CD4-positive, alpha-beta memory T cell (primary cell): ENCODE measurements around the gene PRPF40A. TPM values are rescaled to one million over a fixed set of nuclear protein-coding genes. Genes with fewer than 3 reads are reported as not detected.
A peak's percentile ranks its signal among the peaks of the same experiment; 100 is the strongest.

Source experiments
- CTCF ChIA-PET: fragments of 350-600 bp; sonication (Branson Sonifier 250); formaldehyde crosslinking; loops from one replicate; lab custom pipeline; 2021; ENCODE audit warnings: inconsistent platforms; ENCODE audit not compliant: partially characterized antibody; lab: Charles Lee
- POLR2A ChIA-PET: fragments of 350-600 bp; sonication (Branson Sonifier 250); formaldehyde crosslinking; loops from one replicate; lab custom pipeline; 2021; ENCODE audit not compliant: partially characterized antibody; lab: Charles Lee
- DNase-seq, 5 donors: peaks; one replicate each; pipeline versions ENCODE4 v3.0.0 to v3.0.0-alpha.2; 2020 to 2022; ENCODE audit warnings: mixed read lengths in 1 of 5
- H3K27ac ChIP-seq: one replicate; pipeline ENCODE4 v1.7.0; 2013; ENCODE audit warnings: low read depth, low read length
- H3K27me3 ChIP-seq: 2 replicates; pipeline ENCODE4 v1.7.0; 2013; ENCODE audit warnings: mild to moderate bottlenecking, low read length, moderate library complexity; ENCODE audit not compliant: insufficient read depth
- H3K36me3 ChIP-seq: 2 replicates; pipeline ENCODE4 v1.7.0; 2013; ENCODE audit warnings: mild to moderate bottlenecking, low read length, moderate library complexity; ENCODE audit not compliant: insufficient read depth
- H3K4me1 ChIP-seq: 2 replicates; pipeline ENCODE4 v1.7.0; 2013; ENCODE audit warnings: mild to moderate bottlenecking, low read length, moderate library complexity; ENCODE audit not compliant: insufficient read depth
- H3K4me3 ChIP-seq, 2 donors: one replicate each; pipeline ENCODE4 v1.7.0; 2013; ENCODE audit warnings: low read length in 2 of 2, mild to moderate bottlenecking in 1 of 2
- H3K9me3 ChIP-seq, 2 donors: one replicate each; pipeline ENCODE4 v1.7.0; 2013; ENCODE audit warnings: low read length in 2 of 2, control low read depth in 1 of 2; ENCODE audit not compliant: control insufficient read depth in 1 of 2
- H3K27ac Mint-ChIP-seq, 7 donors: one replicate each; pipeline ENCODE4 v1.8.0; 2020 to 2021; ENCODE audit warnings: mixed read lengths in 7 of 7, mild to moderate bottlenecking in 6 of 7, inconsistent platforms in 3 of 7, moderate library complexity in 3 of 7
- H3K27me3 Mint-ChIP-seq, 2 donors: one replicate each; pipeline ENCODE4 v1.8.0; 2020 to 2021; ENCODE audit warnings: mixed read lengths in 2 of 2
- H3K36me3 Mint-ChIP-seq, 2 donors: one replicate each; pipeline ENCODE4 v1.8.0; 2020 to 2021; ENCODE audit warnings: mixed read lengths in 2 of 2, inconsistent platforms in 1 of 2, mild to moderate bottlenecking in 1 of 2
- H3K4me1 Mint-ChIP-seq, 4 donors: one replicate each; pipeline ENCODE4 v1.8.0; 2020 to 2021; ENCODE audit warnings: mixed read lengths in 4 of 4, mild to moderate bottlenecking in 1 of 4
- H3K4me3 Mint-ChIP-seq, 8 donors: one replicate each; pipeline ENCODE4 v1.8.0; 2020 to 2021; ENCODE audit warnings: mixed read lengths in 8 of 8, mild to moderate bottlenecking in 7 of 8, moderate library complexity in 6 of 8, inconsistent platforms in 3 of 8
- H3K9me3 Mint-ChIP-seq, 8 donors: one replicate each; pipeline ENCODE4 v1.8.0; 2020 to 2021; ENCODE audit warnings: mixed read lengths in 8 of 8, mild to moderate bottlenecking in 5 of 8, inconsistent platforms in 3 of 8, moderate library complexity in 1 of 8
- intact Hi-C: fragments of 100-400 bp; cut with micrococcal nuclease; formaldehyde crosslinking; loops from one replicate; pipeline ENCODE4 v1.15.1; 2023
- polyA plus RNA-seq, 2 donors: library from polyadenylated mRNA; unstranded; fragments of 300-500 nt; fragmentation: Illumina TruSeq; gene quantifications; one replicate each; pipeline ENCODE4 v1.2.3, GENCODE V29; 2021
- total RNA-seq, 2 experiments: library from RNA; stranded (reverse); gene quantifications; one replicate each; pipeline ENCODE4 v1.2.3, GENCODE V29; 2021

The PRPF40A gene
- total and polyA plus RNA-seq, 4 experiments from 2014 or later = 70.5 to 129 (median 100) TPM

GRCh38 chr2:152623775-152624174 lies 93.5 kb downstream of the PRPF40A start:
- intact Hi-C loops = no loop called here
- Mint-ChIP-seq H3K27ac (no peak overlapping the region), H3K4me3 (no peak overlapping the region), H3K27me3 (peaks cover 3 to 6% of the 10 kb centered on the region in 2 donors), H3K9me3 (no peaks in the 10 kb centered on the region), H3K36me3 (no peaks in the 10 kb centered on the region), H3K4me1 (no peaks in the 10 kb centered on the region)
- Histone ChIP-seq H3K4me1 (no peaks in the 10 kb centered on the region), H3K9me3 (no peaks in the 10 kb centered on the region), H3K27ac (no peak overlapping the region), H3K27me3 (no peaks in the 10 kb centered on the region), H3K36me3 (no peaks in the 10 kb centered on the region), H3K4me3 (no peak overlapping the region)
- DNase-seq = no peak
- POLR2A ChIA-PET = no interaction called here
- CTCF ChIA-PET = no interaction called here

DNA sequence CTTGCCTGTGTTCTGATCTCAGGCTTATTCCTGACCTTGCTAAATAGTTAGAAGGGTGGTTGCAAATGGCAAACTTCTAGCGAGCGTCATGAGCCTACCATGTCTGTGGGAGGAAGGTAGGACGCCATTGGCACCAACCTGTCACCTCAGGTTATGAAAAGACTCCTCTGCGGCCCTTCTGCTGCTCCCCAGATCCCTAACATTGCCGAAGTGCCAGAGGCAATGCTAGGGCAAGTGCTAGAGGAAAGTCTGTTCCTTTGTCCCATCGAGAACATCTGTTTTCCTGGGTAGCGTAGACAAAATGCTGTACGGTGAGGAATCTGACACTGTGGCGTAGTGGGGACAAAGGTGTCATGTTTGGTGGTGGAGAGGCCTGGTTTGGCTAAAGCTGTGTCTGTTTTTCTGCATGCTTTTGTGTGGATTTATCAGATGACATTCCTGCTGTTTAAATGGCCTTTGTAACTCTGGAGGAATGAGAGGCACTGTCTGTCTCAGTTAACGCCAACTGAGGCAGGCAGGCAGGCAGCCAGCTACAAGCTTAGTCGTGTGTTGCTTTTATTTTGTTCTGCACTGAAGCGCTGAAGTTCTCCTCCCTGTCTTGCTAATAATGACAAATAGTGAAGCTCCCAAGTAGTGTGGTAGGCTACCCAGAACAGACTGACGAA lies 94.1 kb downstream of the PRPF40A start:
- H3K27ac ChIP-seq = no peak overlapping the region
- H3K4me1 ChIP-seq = no peaks in the 10 kb centered on the region
- H3K4me3 Mint-ChIP-seq = no peak overlapping the region
- no peaks in the 10 kb centered on the region for H3K9me3 Mint-ChIP-seq
- H3K36me3 ChIP-seq = no peaks in the 10 kb centered on the region
- CTCF ChIA-PET = no interaction called here
- peaks cover 3 to 6% of the 10 kb centered on the region in 2 donors for H3K27me3 Mint-ChIP-seq
- peak overlapping the region in 1 of 7 donors; percentile 17 for H3K27ac Mint-ChIP-seq
- POLR2A ChIA-PET = no interaction called here
- intact Hi-C loops = no loop called here
- no peaks in the 10 kb centered on the region for H3K4me1 Mint-ChIP-seq
- H3K9me3 ChIP-seq = no peaks in the 10 kb centered on the region
- no peaks in the 10 kb centered on the region for H3K36me3 Mint-ChIP-seq
- no peak for DNase-seq
- no peak overlapping the region for H3K4me3 ChIP-seq
- H3K27me3 ChIP-seq = no peaks in the 10 kb centered on the region

- H3K4me3 Mint-ChIP-seq = no peak overlapping the region
- peaks cover 3 to 6% of the 10 kb centered on the region in 2 donors for H3K27me3 Mint-ChIP-seq
- H3K4me1 Mint-ChIP-seq = no peaks in the 10 kb centered on the region
- H3K36me3 Mint-ChIP-seq = no peaks in the 10 kb centered on the region
- Histone ChIP-seq H3K27ac (no peak overlapping the region), H3K36me3 (no peaks in the 10 kb centered on the region), H3K4me3 (no peak overlapping the region), H3K4me1 (no peaks in the 10 kb centered on the region), H3K9me3 (no peaks in the 10 kb centered on the region), H3K27me3 (no peaks in the 10 kb centered on the region)
- ChIA-PET POLR2A (no interaction called here), CTCF (no interaction called here)
- no peaks in the 10 kb centered on the region for H3K9me3 Mint-ChIP-seq
- intact Hi-C loops = no loop called here
- DNase-seq = no peak
- H3K27ac Mint-ChIP-seq = no peak overlapping the region
These were observed 95.0 kb downstream of the PRPF40A start for GRCh38 chr2:152622219-152622618.

- CTCF ChIA-PET = no interaction called here
These were observed 96.3 kb downstream of the PRPF40A start for GRCh38 chr2:152620985-152621384.

GRCh38 chr2:152620208-152620607 lies 97.1 kb downstream of the PRPF40A start:
- intact Hi-C loops = no loop called here
- DNase-seq = no peak
- H3K36me3 Mint-ChIP-seq = no peaks in the 10 kb centered on the region
- ChIA-PET CTCF (interaction anchor here (0.7 kb wide), 1 partner anchor 15 kb away, joined by 3 read pairs; no protein-coding TSS in a partner anchor), POLR2A (no interaction called here)
- H3K27me3 Mint-ChIP-seq = peaks cover 3 to 4% of the 10 kb centered on the region in 2 donors
- Histone ChIP-seq H3K36me3 (no peaks in the 10 kb centered on the region), H3K4me3 (no peak overlapping the region), H3K27me3 (no peaks in the 10 kb centered on the region), H3K9me3 (no peaks in the 10 kb centered on the region), H3K27ac (no peak overlapping the region), H3K4me1 (no peaks in the 10 kb centered on the region)
- H3K27ac Mint-ChIP-seq = no peak overlapping the region
- H3K4me1 Mint-ChIP-seq = no peaks in the 10 kb centered on the region
- no peak overlapping the region for H3K4me3 Mint-ChIP-seq
- H3K9me3 Mint-ChIP-seq = no peaks in the 10 kb centered on the region

More at GRCh38 chr2:152620985-152621384, 96.3 kb downstream of the PRPF40A start:
- intact Hi-C loops = no loop called here
- Histone ChIP-seq H3K27ac (no peak overlapping the region), H3K4me3 (no peak overlapping the region), H3K27me3 (no peaks in the 10 kb centered on the region), H3K4me1 (no peaks in the 10 kb centered on the region), H3K9me3 (no peaks in the 10 kb centered on the region), H3K36me3 (no peaks in the 10 kb centered on the region)
- POLR2A ChIA-PET = no interaction called here
- H3K9me3 Mint-ChIP-seq = no peaks in the 10 kb centered on the region
- H3K27ac Mint-ChIP-seq = no peak overlapping the region
- H3K4me1 Mint-ChIP-seq = no peaks in the 10 kb centered on the region
- H3K36me3 Mint-ChIP-seq = no peaks in the 10 kb centered on the region
- no peak overlapping the region for H3K4me3 Mint-ChIP-seq
- H3K27me3 Mint-ChIP-seq = peaks cover 3 to 6% of the 10 kb centered on the region in 2 donors
- no peak for DNase-seq

DNA sequence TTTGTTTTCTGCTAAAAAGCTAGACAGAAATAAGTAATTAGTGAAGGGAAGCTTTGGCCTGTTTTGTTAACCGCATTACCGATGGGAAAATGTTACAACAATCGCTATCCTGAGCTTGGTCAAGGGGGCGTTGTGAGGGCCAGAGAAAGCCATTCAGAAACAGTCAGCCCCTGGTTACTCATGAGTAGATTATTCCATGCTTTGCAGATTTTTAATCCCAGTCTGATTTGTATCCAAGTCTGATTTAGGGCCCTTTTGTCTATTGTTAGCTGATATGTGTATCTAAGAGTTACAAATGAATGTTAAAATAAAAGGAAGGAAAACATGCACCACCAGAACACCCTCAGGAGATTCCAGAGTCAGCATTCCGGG lies 99.1 kb downstream of the PRPF40A start:
- Mint-ChIP-seq H3K4me1 (no peaks in the 10 kb centered on the region), H3K36me3 (no peaks in the 10 kb centered on the region), H3K9me3 (peaks cover 0 to 2% (median 0%) of the 10 kb centered on the region in 8 donors), H3K27me3 (peaks cover 4% of the 10 kb centered on the region in 2 donors), H3K27ac (no peak overlapping the region), H3K4me3 (no peak overlapping the region)
- Histone ChIP-seq H3K36me3 (no peaks in the 10 kb centered on the region), H3K4me1 (no peaks in the 10 kb centered on the region), H3K9me3 (no peaks in the 10 kb centered on the region), H3K27me3 (no peaks in the 10 kb centered on the region), H3K4me3 (no peak overlapping the region), H3K27ac (no peak overlapping the region)
- no peak for DNase-seq
- intact Hi-C loops = no loop called here
- ChIA-PET CTCF (interaction anchor here (2.3 kb wide), 1 partner anchor 17 kb away, joined by 12 read pairs; no protein-coding TSS in a partner anchor), POLR2A (no interaction called here)

DNA sequence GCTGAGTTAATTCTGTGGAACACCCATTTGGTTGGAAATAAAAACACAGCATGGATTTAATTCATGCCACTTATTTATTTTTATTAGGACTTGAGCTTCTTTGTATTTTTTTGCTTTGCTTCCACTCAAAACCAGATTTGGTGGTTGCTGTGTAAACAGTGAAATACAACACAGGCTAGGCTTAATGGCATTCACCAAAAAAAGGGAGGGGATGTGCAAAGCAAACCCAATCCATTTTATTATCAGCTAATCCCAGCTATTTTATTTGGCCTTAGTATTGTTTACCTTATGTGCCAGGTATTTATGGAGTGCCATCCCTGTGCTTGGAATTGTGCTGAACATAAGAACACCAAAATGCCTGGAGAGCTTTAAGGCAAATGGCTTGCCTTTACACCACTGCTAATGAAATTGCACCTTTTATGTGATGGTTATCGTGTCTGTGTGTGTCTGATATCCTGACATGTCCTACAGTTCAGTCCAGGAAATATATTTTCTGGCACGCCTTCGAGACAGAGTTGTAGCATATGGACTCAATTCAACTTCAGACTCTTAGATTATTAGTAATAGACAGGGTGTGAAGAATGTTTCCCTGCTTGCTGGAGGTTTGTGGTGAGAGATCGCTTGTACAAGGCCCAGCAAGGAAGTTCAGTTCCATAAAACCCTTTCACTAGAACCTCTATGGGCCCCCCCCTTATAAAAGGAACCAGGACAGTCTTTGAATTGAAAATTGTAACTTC lies 99.6 kb downstream of the PRPF40A start:
- Histone ChIP-seq H3K36me3 (no peaks in the 10 kb centered on the region), H3K9me3 (no peaks in the 10 kb centered on the region), H3K4me3 (no peak overlapping the region), H3K4me1 (no peaks in the 10 kb centered on the region), H3K27ac (no peak overlapping the region), H3K27me3 (no peaks in the 10 kb centered on the region)
- H3K9me3 Mint-ChIP-seq = peaks cover 0 to 2% (median 0%) of the 10 kb centered on the region in 8 donors
- no peaks in the 10 kb centered on the region for H3K36me3 Mint-ChIP-seq
- ChIA-PET CTCF (interaction anchor here (2.3 kb wide), 1 partner anchor 18 kb away, joined by 12 read pairs; no protein-coding TSS in a partner anchor), POLR2A (no interaction called here)
- no peak for DNase-seq
- peaks cover 4% of the 10 kb centered on the region in 2 donors for H3K27me3 Mint-ChIP-seq
- intact Hi-C loops = no loop called here
- H3K4me1 Mint-ChIP-seq = peaks cover 0 to 4% (median 0%) of the 10 kb centered on the region in 4 donors
- no peak overlapping the region for H3K27ac Mint-ChIP-seq
- H3K4me3 Mint-ChIP-seq = no peak overlapping the region
